Measurements from ENCODE around the gene SQOR.

SQOR gene

DNA sequence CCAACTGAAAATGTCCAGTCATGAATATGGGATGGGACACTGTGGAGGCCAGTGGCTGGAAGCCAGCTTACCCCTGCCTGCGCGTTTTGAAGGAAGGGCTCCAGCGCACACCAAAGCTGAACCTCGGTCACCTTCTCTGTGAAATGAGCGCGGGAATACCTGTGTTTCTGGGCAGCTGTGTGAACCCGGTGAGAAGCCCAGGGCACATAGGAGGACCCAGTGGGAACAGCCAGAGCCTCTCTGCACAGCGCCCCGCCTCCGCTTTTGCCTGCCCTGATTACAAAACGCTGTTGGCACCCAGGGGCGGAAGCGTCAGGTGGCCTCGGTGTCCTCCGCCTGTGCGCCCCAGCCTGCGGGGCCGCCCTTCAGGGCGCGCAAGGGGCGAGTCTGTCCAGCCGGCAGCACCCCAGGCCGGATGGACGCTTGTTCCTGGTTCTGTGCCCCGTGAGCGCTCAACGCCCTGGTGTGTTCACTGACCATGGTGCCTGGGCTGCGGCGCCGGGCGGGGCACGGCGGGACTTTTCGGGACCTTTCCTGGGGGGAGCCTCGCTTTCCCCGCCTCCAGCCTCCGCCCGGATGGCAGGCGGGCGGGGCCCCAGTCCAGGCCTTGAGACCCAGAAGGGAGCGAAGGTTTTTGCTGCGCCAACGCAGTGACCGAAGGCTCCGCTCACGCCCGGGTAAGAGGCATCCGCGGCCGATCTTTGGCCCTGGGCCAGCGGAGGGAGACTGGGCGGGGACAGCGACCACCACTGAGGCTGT is at the start of gene SQOR:
Gene SQOR, plus strand, starts transcription at position 598 of the 759 bp plus-strand sequence. CDS start 23,895 bp downstream, outside the sequence.
- H3K9ac ChIP-seq (ENCODE audit: insufficient read length) = no peak within 1 kb of the TSS
- H3K27ac ChIP-seq = no peak within 1 kb of the TSS
- no peak for DNase-seq (ENCODE audit: low read depth, low spot score)
- TF ChIP-seq POLR2AphosphoS5 (IDR thresholded peaks at IDR 0.05; ENCODE audit: borderline replicate concordance, low read depth, low read length) = no peak
- no peak for TF ChIP-seq EZH2 (IDR thresholded peaks at IDR 0.05)
- no peak for TF ChIP-seq FOXP2 (optimal IDR thresholded peaks at IDR 0.05; ENCODE audit: control extremely low read depth, extremely low read length, insufficient read depth)
- no peaks in the 10 kb centered on the region for H3K36me3 ChIP-seq (ENCODE audit: insufficient read depth, low read length)
- no peaks in the 10 kb centered on the region for H3K9me3 ChIP-seq (ENCODE audit: low read depth, low read length)
- no peak within 1 kb of the TSS for H3K4me3 ChIP-seq

DNA sequence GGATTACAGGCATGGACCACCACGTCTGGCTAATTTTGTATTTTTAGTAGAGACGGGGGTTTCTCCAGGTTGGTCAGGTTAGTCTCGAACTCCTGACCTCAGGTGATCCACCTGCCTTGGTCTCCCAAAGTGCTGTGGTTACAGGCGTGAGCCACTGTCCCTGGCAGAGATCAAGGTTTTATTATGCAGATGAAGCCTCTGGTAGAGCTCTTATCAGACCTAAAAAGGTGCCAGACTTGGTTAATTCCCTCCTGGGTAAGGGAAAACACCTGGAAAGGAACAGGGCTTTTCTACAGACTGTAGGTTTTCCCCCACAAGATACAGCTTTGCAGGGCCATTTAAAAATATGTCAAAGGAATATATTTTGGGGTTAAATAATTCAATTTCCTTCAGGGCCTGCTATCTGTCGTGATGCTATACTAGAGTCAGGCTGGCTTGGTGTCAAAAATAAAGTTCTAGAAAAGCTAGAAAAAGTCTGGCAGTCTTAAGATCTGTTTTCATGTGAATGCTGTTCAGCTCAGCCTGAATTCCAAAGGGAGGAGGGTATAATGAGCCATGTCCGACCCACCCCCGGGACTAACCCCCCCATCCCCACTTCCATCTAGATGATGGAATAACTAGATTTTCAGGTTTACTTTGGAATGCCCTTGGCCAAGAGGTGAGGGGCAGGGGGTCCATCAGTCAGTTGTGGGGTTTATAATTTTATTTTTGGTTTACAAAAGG is 49.6 kb upstream of the SQOR start:
- peak overlapping the region; percentile 98 for H3K9ac ChIP-seq (ENCODE audit: insufficient read length)

DNA sequence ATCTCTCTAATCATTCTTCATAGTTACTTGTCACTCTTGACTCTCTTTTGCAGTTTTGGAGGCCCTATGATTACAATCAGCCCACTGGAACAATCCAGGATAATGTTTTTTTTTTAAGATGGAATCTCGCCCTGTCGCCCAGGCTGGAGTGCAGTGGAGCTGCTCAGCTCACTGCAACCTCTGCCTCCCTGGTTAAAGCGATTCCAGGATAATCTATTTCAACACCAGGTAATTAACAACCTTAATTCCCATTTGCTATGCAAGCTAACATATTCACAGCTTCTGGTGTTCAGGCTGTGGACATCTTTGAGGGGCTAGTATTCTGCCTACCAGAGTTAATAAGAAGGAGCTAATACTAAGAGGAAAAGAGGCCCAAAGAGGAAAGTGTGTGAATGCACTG is 48.7 kb upstream of the SQOR start:
- DNase-seq (ENCODE audit: low read depth, low spot score) = no peak
- Histone ChIP-seq H3K9ac (ENCODE audit: insufficient read length) (peak overlapping the region; percentile 98), H3K36me3 (ENCODE audit: insufficient read depth, low read length) (no peaks in the 10 kb centered on the region), H3K27ac (peak overlapping the region; percentile 96), H3K9me3 (ENCODE audit: low read depth, low read length) (no peaks in the 10 kb centered on the region), H3K4me3 (peak overlapping the region; percentile 94)
- TF ChIP-seq EZH2 (IDR thresholded peaks at IDR 0.05) = no peak
- TF ChIP-seq POLR2AphosphoS5 (IDR thresholded peaks at IDR 0.05; ENCODE audit: borderline replicate concordance, low read depth, low read length) = no peak
- no peak for TF ChIP-seq FOXP2 (optimal IDR thresholded peaks at IDR 0.05; ENCODE audit: control extremely low read depth, extremely low read length, insufficient read depth)

More for the DNA sequence above, 49.6 kb upstream of the SQOR start:
- no peaks in the 10 kb centered on the region for H3K36me3 ChIP-seq (ENCODE audit: insufficient read depth, low read length)
- DNase-seq (ENCODE audit: low read depth, low spot score) = no peak
- TF ChIP-seq EZH2 (IDR thresholded peaks at IDR 0.05) (no peak), POLR2AphosphoS5 (IDR thresholded peaks at IDR 0.05; ENCODE audit: borderline replicate concordance, low read depth, low read length) (no peak), FOXP2 (optimal IDR thresholded peaks at IDR 0.05; ENCODE audit: control extremely low read depth, extremely low read length, insufficient read depth) (no peak)
- 0 out of 2 replicates have a peak overlapping the region, but pooled peaks have one; percentile 96 for H3K27ac ChIP-seq
- H3K9me3 ChIP-seq (ENCODE audit: low read depth, low read length) = no peaks in the 10 kb centered on the region
- H3K4me3 ChIP-seq = peak overlapping the region; percentile 94; the same call in 1 of the 2 replicates

DNA sequence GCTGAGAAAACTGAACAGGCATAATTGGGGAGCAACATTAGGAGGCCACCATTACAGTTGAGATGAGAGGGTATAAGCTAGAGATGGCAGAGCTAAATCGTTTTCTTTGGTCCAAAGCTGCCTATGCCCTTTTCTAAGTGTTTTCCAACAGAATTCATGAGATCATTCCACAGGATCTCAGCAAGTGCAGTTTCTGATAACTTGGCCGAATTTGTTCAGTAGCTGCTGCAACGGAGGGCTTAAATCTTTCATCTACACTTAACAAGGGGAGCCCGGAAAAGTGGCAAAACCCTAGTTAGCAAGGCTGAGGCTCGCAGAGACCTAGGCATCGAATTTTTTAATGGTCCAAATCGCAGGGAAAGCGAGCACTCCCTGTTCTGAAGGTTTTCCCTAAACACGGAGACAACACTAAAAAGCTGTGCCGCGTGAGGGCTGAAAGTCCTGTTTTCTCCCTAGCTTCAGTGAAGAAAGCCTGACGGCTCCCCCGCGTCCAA is 48.2 kb upstream of the SQOR start:
- no peak for TF ChIP-seq POLR2AphosphoS5 (IDR thresholded peaks at IDR 0.05; ENCODE audit: borderline replicate concordance, low read depth, low read length)
- TF ChIP-seq EZH2 (IDR thresholded peaks at IDR 0.05) = no peak
- TF ChIP-seq FOXP2 (optimal IDR thresholded peaks at IDR 0.05; ENCODE audit: control extremely low read depth, extremely low read length, insufficient read depth) = no peak
- peak overlapping the region; percentile 96 for H3K27ac ChIP-seq
- H3K4me3 ChIP-seq = peak overlapping the region; percentile 94
- no peak for DNase-seq (ENCODE audit: low read depth, low spot score)
- no peaks in the 10 kb centered on the region for H3K9me3 ChIP-seq (ENCODE audit: low read depth, low read length)
- peak overlapping the region; percentile 98 for H3K9ac ChIP-seq (ENCODE audit: insufficient read length)
- no peaks in the 10 kb centered on the region for H3K36me3 ChIP-seq (ENCODE audit: insufficient read depth, low read length)

DNA sequence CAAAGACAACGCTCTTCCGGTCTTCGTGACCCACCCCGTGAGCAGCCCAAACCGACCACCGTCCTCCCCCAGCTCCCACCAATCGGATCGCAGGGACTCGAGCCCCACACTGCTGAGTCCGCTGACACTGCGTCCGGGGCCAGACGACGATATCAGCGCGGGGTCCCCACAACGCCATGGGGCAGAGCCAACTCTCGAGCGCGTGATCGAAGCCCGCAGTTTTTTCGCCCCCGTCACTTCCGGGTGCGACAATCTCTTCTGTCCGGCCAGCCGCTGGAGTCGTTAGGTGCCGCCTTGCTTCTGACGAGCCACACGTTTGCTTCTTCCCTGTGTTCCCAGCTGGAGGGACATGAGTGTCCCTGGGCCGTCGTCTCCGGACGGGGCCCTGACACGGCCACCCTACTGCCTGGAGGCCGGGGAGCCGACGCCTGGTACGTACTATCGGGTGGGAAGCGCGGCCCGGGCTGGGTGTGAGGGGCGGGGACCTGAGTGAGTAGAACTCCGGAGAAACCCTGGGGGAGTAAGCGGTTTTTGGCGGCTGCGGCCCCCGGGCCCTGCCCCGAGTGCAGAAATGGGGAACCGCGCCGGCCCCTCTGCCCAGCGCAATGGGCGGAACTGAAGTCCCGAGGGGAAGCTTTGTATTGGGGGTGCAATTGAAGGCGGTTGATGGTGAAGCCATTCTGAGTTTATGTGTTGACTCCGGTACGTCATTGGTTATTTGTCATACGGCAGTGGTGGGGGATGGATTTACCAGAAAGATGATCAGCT is 47.5 kb upstream of the SQOR start, which contains the start of gene BLOC1S6:
Gene BLOC1S6, plus strand, starts transcription at position 285 of the 768 bp plus-strand sequence. Its CDS starts 65 bp downstream, at position 350.
- H3K9me3 ChIP-seq (ENCODE audit: low read depth, low read length) = no peaks in the 10 kb centered on the region

DNA sequence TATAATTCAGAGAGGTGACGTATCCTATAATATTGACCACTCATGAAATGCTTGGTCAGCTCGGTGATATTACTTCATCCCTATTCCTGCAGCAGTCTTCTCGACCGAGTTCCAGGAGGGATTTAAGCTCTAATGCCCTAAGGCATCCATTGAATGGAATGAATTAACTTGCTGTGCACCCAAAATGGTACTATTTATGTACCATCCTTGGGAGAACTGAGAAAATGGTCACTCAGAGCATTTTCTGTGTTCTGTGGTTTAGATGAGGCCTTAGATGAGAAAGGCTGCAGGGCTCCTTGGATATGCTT is 47.0 kb upstream of the SQOR start:
- no peak for DNase-seq (ENCODE audit: low read depth, low spot score)
- Histone ChIP-seq H3K9me3 (ENCODE audit: low read depth, low read length) (no peaks in the 10 kb centered on the region), H3K27ac (no peak overlapping the region; the same call in 1 of the 2 replicates), H3K9ac (ENCODE audit: insufficient read length) (peak overlapping the region; percentile 98), H3K36me3 (ENCODE audit: insufficient read depth, low read length) (peaks cover 6% of the 10 kb centered on the region), H3K4me3 (peak overlapping the region; percentile 94)
- TF ChIP-seq FOXP2 (optimal IDR thresholded peaks at IDR 0.05; ENCODE audit: control extremely low read depth, extremely low read length, insufficient read depth) = no peak
- TF ChIP-seq POLR2AphosphoS5 (IDR thresholded peaks at IDR 0.05; ENCODE audit: borderline replicate concordance, low read depth, low read length) = no peak

More for the DNA sequence above, 47.5 kb upstream of the SQOR start, which contains the start of gene BLOC1S6:
- Histone ChIP-seq H3K36me3 (ENCODE audit: insufficient read depth, low read length) (peaks cover under 1% of the 10 kb centered on the region; the same call in 1 of the 2 replicates), H3K4me3 (peak within 1 kb of the TSS; percentile 94), H3K9ac (ENCODE audit: insufficient read length) (peak within 1 kb of the TSS; percentile 98), H3K27ac (peak within 1 kb of the TSS; percentile 96)
- no peak for DNase-seq (ENCODE audit: low read depth, low spot score)
- TF ChIP-seq FOXP2 (optimal IDR thresholded peaks at IDR 0.05; ENCODE audit: control extremely low read depth, extremely low read length, insufficient read depth) (no peak), POLR2AphosphoS5 (IDR thresholded peaks at IDR 0.05; ENCODE audit: borderline replicate concordance, low read depth, low read length) (peak; percentile 91)

DNA sequence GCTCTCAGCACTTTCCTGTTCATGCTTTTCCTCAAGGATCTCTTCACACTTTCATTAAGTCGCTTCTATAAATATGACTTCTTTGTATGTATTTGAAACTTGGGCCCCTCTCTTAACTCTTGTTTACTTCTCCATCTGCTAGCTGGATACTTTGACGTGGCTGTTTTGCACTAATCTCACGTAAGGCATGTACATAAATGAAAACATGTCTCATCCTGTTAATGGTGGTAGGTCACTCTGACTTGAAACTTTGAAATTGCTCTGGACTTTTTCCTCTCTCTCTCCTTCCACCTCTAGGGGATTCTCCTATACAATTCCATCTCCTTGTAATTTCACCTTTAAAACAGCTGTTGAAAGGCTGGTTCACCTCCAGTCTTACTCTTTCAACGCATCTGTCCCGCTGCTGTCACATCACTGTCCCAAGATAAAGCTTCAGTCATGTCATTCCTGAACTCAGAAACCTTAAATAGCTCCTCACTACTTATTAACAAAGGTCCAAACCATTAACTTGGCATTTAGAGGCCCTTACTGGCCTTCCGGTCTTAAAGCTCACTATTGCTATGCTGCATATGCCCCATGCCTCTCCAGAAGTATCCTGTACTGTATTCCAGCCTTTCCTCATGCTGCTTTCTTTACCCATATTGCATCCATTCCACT is 46.5 kb upstream of the SQOR start:
- Histone ChIP-seq H3K4me3 (peak overlapping the region; percentile 94), H3K27ac (no peak overlapping the region), H3K9me3 (ENCODE audit: low read depth, low read length) (no peaks in the 10 kb centered on the region), H3K36me3 (ENCODE audit: insufficient read depth, low read length) (peaks cover 10% of the 10 kb centered on the region), H3K9ac (ENCODE audit: insufficient read length) (peak overlapping the region; percentile 98)
- TF ChIP-seq EZH2 (IDR thresholded peaks at IDR 0.05) = no peak
- no peak for TF ChIP-seq POLR2AphosphoS5 (IDR thresholded peaks at IDR 0.05; ENCODE audit: borderline replicate concordance, low read depth, low read length)
- no peak for TF ChIP-seq FOXP2 (optimal IDR thresholded peaks at IDR 0.05; ENCODE audit: control extremely low read depth, extremely low read length, insufficient read depth)
- no peak for DNase-seq (ENCODE audit: low read depth, low spot score)

Measured in SK-N-MC (cell line).